GM12878 (cell line): ENCODE data around the gene HYAL1. TPM values are rescaled to one million over a fixed set of nuclear protein-coding genes. Genes with fewer than 3 reads are reported as not detected.

ENCODE experiments used
- ATAC-seq: fragments of 200-7000 bp; cut with Tn5 transposase; 3 replicates; pipeline ENCODE4 v1.9.1; 2020; ENCODE audit warnings: mild to moderate bottlenecking, moderate library complexity
- BruUV-seq: library from RNA; stranded (reverse); fragments of 400-500 nt; replicated peaks from 2 replicates; lab custom pipeline; 2021; lab: Mats Ljungman, UMichigan
- CTCF ChIA-PET: fragments of 300-600 bp; sonication (Branson Sonifier 250); formaldehyde crosslinking; extraction: SDS; loops from one replicate; lab custom pipeline; 2021; ENCODE audit warnings: inconsistent platforms; lab: Yijun Ruan, JAX
- POLR2A ChIA-PET: fragments of 350-600 bp; formaldehyde crosslinking; extraction: SDS; loops from one replicate; lab custom pipeline; 2021; ENCODE audit warnings: inconsistent platforms; lab: Charles Lee
- RAD21 ChIA-PET: fragments of 300-600 bp; sonication (Branson Sonifier 250); formaldehyde crosslinking; loops from one replicate; lab custom pipeline; 2023; ENCODE audit warnings: antibody characterized with exemption; ENCODE audit not compliant: unreplicated experiment; lab: Charles Lee
- SMC1A ChIA-PET: fragments of 300-600 bp; sonication (Branson Sonifier 250); formaldehyde crosslinking; loops from one replicate; lab custom pipeline; 2023; ENCODE audit not compliant: unreplicated experiment, uncharacterized antibody; lab: Charles Lee
- DNase-seq: peaks from one replicate; pipeline ENCODE4 v3.0.0-alpha.2; 2011; ENCODE audit warnings: low read depth, low spot score
- FAIRE-seq: peaks from 3 replicates; lab custom pipeline; 2011; peaks lifted over from hg19 to GRCh38; lab: Jason Lieb, UNC
- H2AFZ ChIP-seq: 2 replicates; pipeline ENCODE4 v1.6.0; 2011; ENCODE audit warnings: low read depth, low read length, control low read depth; ENCODE audit not compliant: control insufficient read depth
- H3K27ac ChIP-seq: 2 replicates; pipeline ENCODE4 v1.5.1; 2011; ENCODE audit warnings: control low read depth; ENCODE audit not compliant: control insufficient read depth, insufficient read depth
- H3K27me3 ChIP-seq, 2 experiments: replicated peaks in 1 of 2; 2 replicates each; pipeline versions ENCODE4 v1.6.0 to v1.6.1; 2011; ENCODE audit warnings: low read length in 1 of 2; ENCODE audit not compliant: control insufficient read depth in 2 of 2, insufficient read depth in 2 of 2
- H3K36me3 ChIP-seq, 2 experiments: 2 replicates each; pipeline ENCODE4 v1.5.1; 2011; ENCODE audit warnings: low read length in 1 of 2; ENCODE audit not compliant: control insufficient read depth in 2 of 2, insufficient read depth in 2 of 2
- H3K4me1 ChIP-seq: 2 replicates; pipeline ENCODE4 v1.6.1; 2011; ENCODE audit warnings: mild to moderate bottlenecking, low read length, moderate library complexity, mixed read lengths; ENCODE audit not compliant: control insufficient read depth, insufficient read depth
- H3K4me2 ChIP-seq: 2 replicates; pipeline ENCODE4 v1.6.0; 2011; ENCODE audit warnings: control low read depth; ENCODE audit not compliant: control insufficient read depth, insufficient read depth
- H3K4me3 ChIP-seq: fragments of 200-600 bp; sonication (generic); 2 replicates; pipeline ENCODE4 v1.5.1; 2016
- H3K79me2 ChIP-seq: 2 replicates; pipeline ENCODE4 v1.6.0; 2011; ENCODE audit warnings: low read length; ENCODE audit not compliant: control insufficient read depth, insufficient read depth
- H3K9ac ChIP-seq: 2 replicates; pipeline ENCODE4 v1.8.0; 2011; ENCODE audit warnings: low read length, control low read depth, mixed read lengths; ENCODE audit not compliant: control insufficient read depth, insufficient read depth
- H3K9me3 ChIP-seq: replicated peaks from 3 replicates; pipeline ENCODE4 v1.5.1; 2011; ENCODE audit warnings: mild to moderate bottlenecking, low read length; ENCODE audit not compliant: control insufficient read depth, insufficient read depth
- H4K20me1 ChIP-seq: 2 replicates; pipeline ENCODE4 v1.6.0; 2011; ENCODE audit not compliant: control insufficient read depth, insufficient read depth
- BRCA1 ChIP-seq: IDR thresholded peaks from 2 replicates; pipeline ENCODE4 v1.6.1; 2011; ENCODE audit warnings: low read depth, low read length, improper control_type of control experiment
- CHD1 ChIP-seq: IDR thresholded peaks from 2 replicates; pipeline ENCODE4 v1.6.1; 2012; ENCODE audit warnings: low read depth, low read length, improper control_type of control experiment
- CTCF ChIP-seq, 3 experiments: IDR thresholded peaks in 2 of 3; conservative IDR thresholded peaks in 1 of 3; 2 replicates each; pipeline ENCODE4 v1.5.1; 2011; ENCODE audit warnings: low read depth in 3 of 3, low read length in 3 of 3, mild to moderate bottlenecking in 3 of 3, control low read depth in 2 of 3, moderate library complexity in 2 of 3, inconsistent platforms in 1 of 3, mixed read lengths in 1 of 3; ENCODE audit not compliant: control insufficient read depth in 2 of 3, insufficient read depth in 1 of 3; ENCODE audit errors: extremely low read depth in 1 of 3
- EGR1 ChIP-seq, 2 experiments: IDR thresholded peaks; 1 replicate in 1 of 2; 2 replicates in 1 of 2; pipeline ENCODE4 v1.6.1; 2011 to 2012; ENCODE audit warnings: low read depth in 2 of 2, low read length in 2 of 2, borderline replicate concordance in 1 of 2, mild to moderate bottlenecking in 1 of 2, moderate library complexity in 1 of 2
- HDGF ChIP-seq: fragments of 450-650 bp; IDR thresholded peaks from 2 replicates; pipeline ENCODE4 v1.6.1; 2016; ENCODE audit warnings: antibody characterized with exemption
- POLR2AphosphoS5 ChIP-seq: IDR thresholded peaks from 2 replicates; pipeline ENCODE4 v1.6.1; 2011; ENCODE audit warnings: mild to moderate bottlenecking, low read length, inconsistent platforms
- SRF ChIP-seq, 2 experiments: IDR thresholded peaks; 2 replicates each; pipeline ENCODE4 v1.6.1; 2011; ENCODE audit warnings: low read depth in 2 of 2, low read length in 2 of 2, mild to moderate bottlenecking in 1 of 2, moderate library complexity in 1 of 2
- TCF12 ChIP-seq: IDR thresholded peaks from 2 replicates; pipeline ENCODE4 v1.6.1; 2011; ENCODE audit warnings: low read depth, mild to moderate bottlenecking, low read length
- ZNF592 ChIP-seq: fragments of 450-650 bp; IDR thresholded peaks from 2 replicates; pipeline ENCODE4 v1.6.1; 2017; ENCODE audit warnings: mild to moderate bottlenecking, moderate library complexity
- WGBS: methylation state at CpG from one replicate; pipeline ENCODE4 v1.1.6; 2016; ENCODE audit warnings: low lambda C conversion rate; ENCODE audit not compliant: insufficient replicate concordance, insufficient coverage; ENCODE audit errors: missing lambda C conversion rate; 5-methylcytosine and 5-hydroxymethylcytosine counted together
- in situ Hi-C: fragments of 300-500 bp; cut with MboI; formaldehyde crosslinking; loops from 9 replicates; pipeline ENCODE4 v1.14.3; 2018; ENCODE audit warnings: mixed read lengths
- intact Hi-C: fragments of 100-400 bp; cut with micrococcal nuclease; formaldehyde crosslinking; loops from one replicate; pipeline ENCODE4 v1.14.2; 2022; ENCODE audit not compliant: unreplicated experiment
- polyA plus RNA-seq, 11 experiments: library from polyadenylated mRNA; depleted of rRNA in 4 of 11; unstranded in 6 of 11; stranded (reverse) in 5 of 11; fragments of >200 nt; fragmentation: Nextera tagmentation in 4 of 11; fragmentation: Illumina TruSeq in 1 of 11; extraction: Ambion mirVana in 4 of 11; extraction: Trizol in 1 of 11; gene quantifications; 1 replicate in 1 of 11; 2 replicates in 10 of 11; pipeline versions ENCODE4 v1.2.1 to v1.2.3, GENCODE V29; 2011 to 2016; ENCODE audit warnings: inconsistent platforms in 2 of 11, missing spikeins in 2 of 11, low read depth in 1 of 11
- total RNA-seq, 4 experiments: library from RNA; depleted of rRNA in 3 of 4; stranded (reverse); fragments of >200 nt in 3 of 4; fragmentation: Illumina TruSeq in 1 of 4; extraction: Trizol in 1 of 4; gene quantifications; 2 replicates each; pipeline versions ENCODE4 v1.2.1 to v1.2.3, GENCODE V29; 2013 to 2021

The HYAL1 gene
- total and polyA plus RNA-seq, 10 of the 15 experiments (the other 5 are each of a cell fraction or from before 2014, with no cell fraction given): 0.04 to 0.55 (median 0.18) TPM; not detected in 2

GRCh38 chr3:50297384-50297775 lies 6.0 kb downstream of the HYAL1 start:
- SMC1A ChIA-PET: no interaction called here

GRCh38 chr3:50296721-50297383 lies 6.5 kb downstream of the HYAL1 start:
- FAIRE-seq: no peak
- BruUV-seq: no TSS peak
- ATAC-seq: no peak
- Histone ChIP-seq H3K27ac (no peak overlapping the region), H3K79me2 (peaks cover 5% of the 10 kb centered on the region), H3K36me3 (no peaks in the 10 kb centered on the region), H3K4me1 (peaks cover 4% of the 10 kb centered on the region), H2AFZ (no peak overlapping the region), H3K4me2 (no peak overlapping the region), H3K9me3 (no peaks in the 10 kb centered on the region), H3K27me3 (no peaks in the 10 kb centered on the region), H3K9ac (no peak overlapping the region), H4K20me1 (no peaks in the 10 kb centered on the region), H3K4me3 (no peak overlapping the region)
- in situ Hi-C loops (no loop called here), intact Hi-C loops (loop anchor here (5.0 kb wide), 1 partner anchor 40 kb away; no protein-coding TSS in a partner anchor)
- CTCF ChIA-PET: interaction anchor here (3.2 to 3.5 kb wide), 2 partner anchors 28 to 37 kb away, joined by 10 to 22 read pairs; no protein-coding TSS in a partner anchor
- POLR2A ChIA-PET: no interaction called here
- DNase-seq: no peak
- SMC1A ChIA-PET: no interaction called here
- RAD21 ChIA-PET: interaction anchor here (0.9 to 1.2 kb wide), 2 partner anchors 35 to 40 kb away, joined by 3 read pairs; no protein-coding TSS in a partner anchor
- WGBS: 82% methylated on average over 18 of the region's 18 CpGs
- no peak for TF ChIP-seq SRF (IDR thresholded peaks at IDR 0.05; ENCODE audit: low read depth in 2 of 2, low read length in 2 of 2)
- TF ChIP-seq HDGF: no peak
- TF ChIP-seq CTCF (IDR thresholded peaks at IDR 0.05 in 2 of 3, conservative IDR thresholded peaks at IDR 0.05 in 1 of 3; ENCODE audit: control insufficient read depth in 2 of 3, extremely low read depth in 1 of 3, insufficient read depth in 1 of 3, low read depth in 3 of 3, low read length in 3 of 3): no peak
- no peak for TF ChIP-seq POLR2AphosphoS5
- no peak for TF ChIP-seq EGR1 (IDR thresholded peaks at IDR 0.05; ENCODE audit: borderline replicate concordance in 1 of 2, low read depth in 2 of 2, low read length in 2 of 2)
- TF ChIP-seq CHD1: no peak
- no peak for TF ChIP-seq ZNF592
- no peak for TF ChIP-seq TCF12

More at GRCh38 chr3:50297384-50297775, 6.0 kb downstream of the HYAL1 start:
- FAIRE-seq (no peak), DNase-seq (no peak), ATAC-seq (no peak)
- CTCF ChIA-PET: interaction anchor here (3.2 to 3.5 kb wide), 2 partner anchors 27 to 37 kb away, joined by 10 to 22 read pairs; no protein-coding TSS in a partner anchor
- Histone ChIP-seq H3K27me3 (no peaks in the 10 kb centered on the region), H3K79me2 (peaks cover 2% of the 10 kb centered on the region; the same call in 1 of the 2 replicates), H3K4me2 (no peak overlapping the region; the same call in 1 of the 2 replicates), H2AFZ (no peak overlapping the region), H3K9me3 (no peaks in the 10 kb centered on the region), H3K9ac (no peak overlapping the region), H4K20me1 (no peaks in the 10 kb centered on the region), H3K27ac (no peak overlapping the region), H3K36me3 (no peaks in the 10 kb centered on the region), H3K4me1 (peaks cover 4% of the 10 kb centered on the region), H3K4me3 (no peak overlapping the region)
- intact Hi-C loops (loop anchor here (5.0 kb wide), 1 partner anchor 40 kb away; no protein-coding TSS in a partner anchor), in situ Hi-C loops (no loop called here)
- 100% methylated on average over 2 of the region's 2 CpGs for whole genome bisulfite sequencing
- POLR2A ChIA-PET: interaction anchor here (2.7 kb wide), 1 partner anchor 53 kb away, joined by 11 read pairs; the partner anchor contains the start of genes CYB561D2 and NPRL2
- no TSS peak for BruUV-seq
- RAD21 ChIA-PET: interaction anchor here (0.9 to 1.2 kb wide), 3 partner anchors 27 to 39 kb away, joined by 3 read pairs; no protein-coding TSS in a partner anchor
- no peak for TF ChIP-seq BRCA1
